ENCODE data around the gene MT1B.

DNA sequence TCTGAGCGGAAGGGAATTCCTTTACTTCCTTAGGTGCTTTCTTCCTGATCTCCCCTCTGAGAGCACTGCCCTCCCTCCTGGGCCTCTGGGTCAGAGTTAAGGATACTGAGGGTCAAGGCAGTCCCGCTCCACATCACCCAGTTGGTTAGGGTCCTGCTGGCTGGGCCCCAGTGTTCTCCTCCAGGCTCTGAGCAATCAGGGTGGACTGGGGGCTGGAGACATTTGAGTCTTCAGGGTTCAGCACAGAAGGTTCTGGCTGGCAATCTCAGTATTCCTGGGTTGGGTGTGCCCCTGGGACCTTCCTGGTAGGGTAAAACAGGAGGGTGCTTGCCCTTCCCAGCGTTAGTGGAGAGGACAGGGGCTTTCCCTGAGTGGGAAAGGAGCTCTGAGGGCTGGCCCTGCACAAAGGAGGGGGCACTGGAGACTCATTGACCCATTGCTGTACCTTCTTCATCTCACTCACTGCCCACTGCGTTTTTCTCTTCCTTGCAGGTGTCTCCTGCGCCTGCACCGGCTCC lies 18.8 kb upstream of the MT1B start:
- TF ChIP-seq, protein P1, sequence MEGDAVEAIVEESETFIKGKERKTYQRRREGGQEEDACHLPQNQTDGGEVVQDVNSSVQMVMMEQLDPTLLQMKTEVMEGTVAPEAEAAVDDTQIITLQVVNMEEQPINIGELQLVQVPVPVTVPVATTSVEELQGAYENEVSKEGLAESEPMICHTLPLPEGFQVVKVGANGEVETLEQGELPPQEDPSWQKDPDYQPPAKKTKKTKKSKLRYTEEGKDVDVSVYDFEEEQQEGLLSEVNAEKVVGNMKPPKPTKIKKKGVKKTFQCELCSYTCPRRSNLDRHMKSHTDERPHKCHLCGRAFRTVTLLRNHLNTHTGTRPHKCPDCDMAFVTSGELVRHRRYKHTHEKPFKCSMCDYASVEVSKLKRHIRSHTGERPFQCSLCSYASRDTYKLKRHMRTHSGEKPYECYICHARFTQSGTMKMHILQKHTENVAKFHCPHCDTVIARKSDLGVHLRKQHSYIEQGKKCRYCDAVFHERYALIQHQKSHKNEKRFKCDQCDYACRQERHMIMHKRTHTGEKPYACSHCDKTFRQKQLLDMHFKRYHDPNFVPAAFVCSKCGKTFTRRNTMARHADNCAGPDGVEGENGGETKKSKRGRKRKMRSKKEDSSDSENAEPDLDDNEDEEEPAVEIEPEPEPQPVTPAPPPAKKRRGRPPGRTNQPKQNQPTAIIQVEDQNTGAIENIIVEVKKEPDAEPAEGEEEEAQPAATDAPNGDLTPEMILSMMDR (IDR thresholded peaks at IDR 0.05; ENCODE audit: low read depth, low read length) = no peak
- no peak for TF ChIP-seq EZH2phosphoT487 (IDR thresholded peaks at IDR 0.05; ENCODE audit: low read depth)

Data from OCI-LY3 (cell line).